ENCODE data around the gene LYRM4. TPM values are rescaled to one million over a fixed set of nuclear protein-coding genes. Genes with fewer than 3 reads are reported as not detected.

LYRM4 gene
- total RNA-seq, 1 experiment from 2014 or later, result 37.0 TPM

GRCh38 chr6:5172897-5173474 lies 87.8 kb downstream of the LYRM4 start:
- TF ChIP-seq EZH2 (IDR thresholded peaks at IDR 0.05; ENCODE audit: low read depth), result no peak
- TF ChIP-seq, protein P1, sequence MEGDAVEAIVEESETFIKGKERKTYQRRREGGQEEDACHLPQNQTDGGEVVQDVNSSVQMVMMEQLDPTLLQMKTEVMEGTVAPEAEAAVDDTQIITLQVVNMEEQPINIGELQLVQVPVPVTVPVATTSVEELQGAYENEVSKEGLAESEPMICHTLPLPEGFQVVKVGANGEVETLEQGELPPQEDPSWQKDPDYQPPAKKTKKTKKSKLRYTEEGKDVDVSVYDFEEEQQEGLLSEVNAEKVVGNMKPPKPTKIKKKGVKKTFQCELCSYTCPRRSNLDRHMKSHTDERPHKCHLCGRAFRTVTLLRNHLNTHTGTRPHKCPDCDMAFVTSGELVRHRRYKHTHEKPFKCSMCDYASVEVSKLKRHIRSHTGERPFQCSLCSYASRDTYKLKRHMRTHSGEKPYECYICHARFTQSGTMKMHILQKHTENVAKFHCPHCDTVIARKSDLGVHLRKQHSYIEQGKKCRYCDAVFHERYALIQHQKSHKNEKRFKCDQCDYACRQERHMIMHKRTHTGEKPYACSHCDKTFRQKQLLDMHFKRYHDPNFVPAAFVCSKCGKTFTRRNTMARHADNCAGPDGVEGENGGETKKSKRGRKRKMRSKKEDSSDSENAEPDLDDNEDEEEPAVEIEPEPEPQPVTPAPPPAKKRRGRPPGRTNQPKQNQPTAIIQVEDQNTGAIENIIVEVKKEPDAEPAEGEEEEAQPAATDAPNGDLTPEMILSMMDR (conservative IDR thresholded peaks at IDR 0.05), result no peak
- H3K36me3 ChIP-seq (ENCODE audit: low read depth), result no peaks in the 10 kb centered on the region
- no peaks in the 10 kb centered on the region for H3K9me3 ChIP-seq (ENCODE audit: insufficient read depth, low read depth)
- H3K4me2 ChIP-seq, result no peak overlapping the region
- H3K79me2 ChIP-seq (ENCODE audit: low read depth), result no peaks in the 10 kb centered on the region
- no peak overlapping the region for H3K27ac ChIP-seq
- DNase-seq, result no peak
- ChIA-PET CTCF (no interaction called here), POLR2A (ENCODE audit: unreplicated experiment) (no interaction called here)
- no peak overlapping the region for H3K4me3 ChIP-seq
- no peaks in the 10 kb centered on the region for H3K4me1 ChIP-seq (replicated peaks; ENCODE audit: insufficient read depth)
- no peaks in the 10 kb centered on the region for H3K9me2 ChIP-seq (ENCODE audit: insufficient read depth)
- no peak overlapping the region for H2AFZ ChIP-seq
- H3F3A ChIP-seq (ENCODE audit: insufficient read depth, low read depth), result no peaks in the 10 kb centered on the region
- no peaks in the 10 kb centered on the region for H3K27me3 ChIP-seq (ENCODE audit: insufficient read depth, low read depth)
- no TSS peak for BruUV-seq (replicated peaks)
- H4K20me1 ChIP-seq (ENCODE audit: insufficient read depth), result no peaks in the 10 kb centered on the region
- intact Hi-C loops (cut with micrococcal nuclease; ENCODE audit: unreplicated experiment), result no loop called here

DNA sequence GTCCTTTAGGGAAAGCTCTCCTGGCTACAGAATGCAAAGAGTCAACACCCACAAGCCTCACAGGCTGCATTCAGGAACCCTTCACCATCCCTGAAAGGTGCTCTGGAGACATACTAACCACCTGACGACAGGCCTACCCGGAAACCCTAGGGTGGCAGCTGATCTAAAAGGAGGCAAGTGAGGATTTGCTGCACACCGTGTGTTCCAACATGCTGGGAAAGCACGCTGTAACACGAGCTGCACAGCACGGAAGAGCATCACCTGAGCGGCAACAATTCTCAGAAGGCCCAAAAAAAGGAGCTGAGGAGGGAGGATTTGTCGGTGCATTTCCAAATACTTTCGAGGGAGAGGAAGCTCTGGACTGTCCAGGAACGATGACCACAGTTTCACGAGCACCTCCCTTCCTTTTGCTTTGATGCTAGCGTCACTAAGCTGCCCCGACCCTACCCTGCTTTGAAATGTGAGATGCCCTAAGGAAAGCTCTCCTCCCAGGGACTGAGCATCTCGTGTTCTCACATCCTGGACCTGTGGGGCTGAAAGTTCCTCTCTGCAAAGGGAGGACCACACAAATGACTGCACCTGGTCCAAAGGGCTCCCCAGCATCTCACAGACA lies 88.6 kb downstream of the LYRM4 start:
- no peaks in the 10 kb centered on the region for H3K4me1 ChIP-seq (replicated peaks; ENCODE audit: insufficient read depth)
- H3F3A ChIP-seq (ENCODE audit: insufficient read depth, low read depth), result no peaks in the 10 kb centered on the region
- no peak for DNase-seq
- H2AFZ ChIP-seq, result no peak overlapping the region
- no peak overlapping the region for H3K4me2 ChIP-seq
- no peak overlapping the region for H3K4me3 ChIP-seq
- no peaks in the 10 kb centered on the region for H3K27me3 ChIP-seq (ENCODE audit: insufficient read depth, low read depth)
- BruUV-seq (replicated peaks), result no TSS peak
- H3K9me2 ChIP-seq (ENCODE audit: insufficient read depth), result no peaks in the 10 kb centered on the region
- intact Hi-C loops (cut with micrococcal nuclease; ENCODE audit: unreplicated experiment), result no loop called here
- no peaks in the 10 kb centered on the region for H3K9me3 ChIP-seq (ENCODE audit: insufficient read depth, low read depth)
- H3K79me2 ChIP-seq (ENCODE audit: low read depth), result no peaks in the 10 kb centered on the region
- H3K27ac ChIP-seq, result no peak overlapping the region
- H3K36me3 ChIP-seq (ENCODE audit: low read depth), result no peaks in the 10 kb centered on the region
- POLR2A ChIA-PET (ENCODE audit: unreplicated experiment), result no interaction called here
- TF ChIP-seq EZH2 (IDR thresholded peaks at IDR 0.05; ENCODE audit: low read depth), result no peak
- TF ChIP-seq, protein P1 (conservative IDR thresholded peaks at IDR 0.05), result no peak
- CTCF ChIA-PET, result no interaction called here
- no peaks in the 10 kb centered on the region for H4K20me1 ChIP-seq (ENCODE audit: insufficient read depth)

- no peaks in the 10 kb centered on the region for H3K9me2 ChIP-seq (ENCODE audit: insufficient read depth)
- no peak overlapping the region for H3K27ac ChIP-seq
- no peaks in the 10 kb centered on the region for H3K36me3 ChIP-seq (ENCODE audit: low read depth)
- ChIA-PET POLR2A (ENCODE audit: unreplicated experiment) (no interaction called here), CTCF (no interaction called here)
- no peaks in the 10 kb centered on the region for H3K9me3 ChIP-seq (ENCODE audit: insufficient read depth, low read depth)
- H3K27me3 ChIP-seq (ENCODE audit: insufficient read depth, low read depth), result no peaks in the 10 kb centered on the region
- no peak overlapping the region for H3K4me3 ChIP-seq
- no peaks in the 10 kb centered on the region for H3F3A ChIP-seq (ENCODE audit: insufficient read depth, low read depth)
- no peaks in the 10 kb centered on the region for H3K4me1 ChIP-seq (replicated peaks; ENCODE audit: insufficient read depth)
- H2AFZ ChIP-seq, result no peak overlapping the region
- TF ChIP-seq, protein P1 (conservative IDR thresholded peaks at IDR 0.05), result no peak
- no peak for TF ChIP-seq EZH2 (IDR thresholded peaks at IDR 0.05; ENCODE audit: low read depth)
- H4K20me1 ChIP-seq (ENCODE audit: insufficient read depth), result no peaks in the 10 kb centered on the region
- no TSS peak for BruUV-seq (replicated peaks)
- no peak overlapping the region for H3K4me2 ChIP-seq
- H3K79me2 ChIP-seq (ENCODE audit: low read depth), result no peaks in the 10 kb centered on the region
- intact Hi-C loops (cut with micrococcal nuclease; ENCODE audit: unreplicated experiment), result no loop called here
- DNase-seq, result no peak
These were observed 93.2 kb downstream of the LYRM4 start for GRCh38 chr6:5167501-5167900.
